Measurements from ENCODE around the gene RASSF5. TPM values are rescaled to one million over a fixed set of nuclear protein-coding genes. Genes with fewer than 3 reads are reported as not detected.

Gene RASSF5
- total RNA-seq, 2 experiments from 2014 or later, result 211 TPM

DNA sequence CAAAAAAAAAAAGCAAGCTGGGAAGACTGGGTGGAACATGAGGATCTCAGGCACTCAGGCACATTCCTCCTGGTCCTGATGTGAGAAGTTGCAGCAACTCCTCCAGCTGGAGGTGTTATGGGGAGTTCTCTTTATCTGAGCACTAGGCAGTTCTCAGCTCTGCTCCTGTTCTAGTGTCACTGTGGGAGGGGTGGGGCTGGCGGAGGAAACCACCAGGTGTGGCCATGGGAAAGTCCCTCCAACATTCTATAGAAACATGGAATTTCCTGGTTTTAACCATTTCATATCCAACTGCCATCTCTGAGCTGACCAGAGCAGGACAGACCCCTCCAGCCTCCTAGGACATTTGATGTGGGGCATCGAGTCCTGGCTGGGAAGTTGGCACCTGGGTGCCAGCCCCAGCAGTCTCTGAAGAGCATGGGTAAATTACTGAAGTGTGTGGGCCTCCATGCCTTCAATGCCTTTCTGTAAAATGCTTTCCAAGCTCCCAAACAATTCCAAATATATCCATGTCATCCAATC lies 37.9 kb upstream of the RASSF5 start:
- Mint-ChIP-seq H3K27ac (peak overlapping the region; percentile 98), H3K27me3 (no peaks in the 10 kb centered on the region), H3K9me3 (no peaks in the 10 kb centered on the region), H3K4me3 (peak overlapping the region; percentile 95), H3K36me3 (peaks cover 18% of the 10 kb centered on the region), H3K4me1 (peaks cover 78% of the 10 kb centered on the region)
- no peak for ATAC-seq (ENCODE audit: low read depth)
- no peak for DNase-seq
- POLR2A ChIA-PET, result interaction anchor here (1.1 to 2.6 kb wide), 8 partner anchors 10 to 99 kb away, joined by 3 to 11 read pairs (median 5); partner anchors contain the start of gene RASSF5

DNA sequence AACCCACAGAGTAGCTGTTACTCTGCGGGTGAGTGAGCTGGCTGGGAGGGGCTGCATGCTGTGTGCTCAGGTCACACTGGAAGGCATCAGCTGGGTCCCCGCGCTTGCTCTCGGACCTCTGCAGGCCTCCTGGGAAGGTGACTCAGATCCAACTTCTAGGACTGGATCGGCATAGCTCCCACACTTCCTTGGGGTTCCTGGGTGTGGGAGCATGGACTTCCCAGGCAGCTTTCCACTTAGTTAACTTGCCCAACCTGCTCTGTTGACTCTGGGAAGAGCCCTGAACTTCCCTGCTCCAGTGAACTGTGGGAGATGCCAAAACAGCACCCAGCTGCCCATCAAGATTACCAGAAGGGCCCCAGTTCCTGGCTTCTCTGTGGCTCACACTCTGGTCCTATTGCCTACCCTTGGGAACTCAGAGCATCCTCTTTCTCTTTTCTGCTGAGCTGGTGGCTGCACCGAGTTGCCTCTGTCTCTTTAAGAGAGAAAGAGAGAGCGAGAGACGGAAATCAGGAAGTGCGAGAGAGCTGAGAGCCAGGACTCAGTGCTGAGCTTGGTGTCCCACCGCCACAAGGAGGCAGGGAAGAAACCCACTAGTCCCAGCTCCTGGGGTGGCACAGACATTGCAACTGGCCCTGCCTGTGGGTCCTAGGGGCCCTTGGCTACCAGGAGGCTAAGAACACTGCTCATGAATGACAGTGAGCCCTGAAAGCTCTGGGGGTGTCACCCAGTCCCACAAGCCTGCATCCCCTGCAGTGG lies 37.2 kb upstream of the RASSF5 start, which contains the start of gene IKBKE:
TSS of gene IKBKE (plus strand) at position 544 of the 759 bp plus-strand sequence. CDS start 2,752 bp downstream, outside the sequence.
- POLR2A ChIA-PET, result interaction anchor here (1.1 to 2.6 kb wide), 15 partner anchors 9 to 142 kb away, joined by 3 to 11 read pairs (median 4); partner anchors contain the start of genes EIF2D and RASSF5
- Mint-ChIP-seq H3K9me3 (no peaks in the 10 kb centered on the region), H3K4me3 (peak within 1 kb of the TSS; percentile 95), H3K27ac (peak within 1 kb of the TSS; percentile 98), H3K27me3 (no peaks in the 10 kb centered on the region), H3K36me3 (peaks cover 18% of the 10 kb centered on the region), H3K4me1 (peaks cover 73% of the 10 kb centered on the region)
- ATAC-seq (ENCODE audit: low read depth) (peak; percentile 60), DNase-seq (peak; percentile 76)

DNA sequence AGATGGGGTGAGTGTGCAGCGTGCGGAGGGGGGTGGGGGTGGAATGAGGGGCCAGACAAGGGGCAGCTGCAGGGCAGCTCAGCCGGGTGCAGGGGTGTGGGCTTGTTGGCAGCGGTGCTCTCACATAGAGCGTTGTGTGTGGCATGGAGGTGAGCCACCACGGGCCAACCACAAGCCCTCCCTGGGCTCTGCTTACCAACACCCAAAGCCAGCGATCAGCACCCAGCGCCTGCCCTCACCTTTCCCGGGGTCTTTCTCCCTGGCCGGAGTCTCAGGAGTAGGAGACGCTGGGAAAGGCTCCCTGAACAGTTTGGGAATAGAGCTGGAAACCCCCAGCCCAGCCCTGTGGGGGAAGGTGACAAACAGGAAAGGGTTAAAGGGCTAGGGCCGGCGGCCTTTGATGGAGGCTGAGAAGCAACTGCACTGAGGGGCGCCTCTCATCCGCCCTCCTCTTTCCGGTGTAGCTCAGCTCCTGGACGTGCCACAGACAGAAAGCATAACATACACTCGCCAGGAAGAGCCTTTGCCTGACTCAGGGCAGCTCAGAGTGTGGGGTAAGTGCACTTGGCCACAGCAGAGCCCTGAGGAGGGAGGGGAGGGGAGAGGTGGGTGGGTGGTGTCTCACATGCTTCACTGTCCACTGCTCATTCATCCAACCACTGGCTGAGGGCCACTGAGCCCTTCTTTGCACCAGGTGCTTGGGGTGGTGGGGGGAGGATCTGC lies 36.5 kb upstream of the RASSF5 start:
- Mint-ChIP-seq H3K27ac (peak overlapping the region; percentile 98), H3K9me3 (no peaks in the 10 kb centered on the region), H3K4me3 (peak overlapping the region; percentile 95), H3K36me3 (peaks cover 24% of the 10 kb centered on the region), H3K4me1 (peaks cover 66% of the 10 kb centered on the region), H3K27me3 (no peaks in the 10 kb centered on the region)
- DNase-seq, result peak; percentile 78
- peak; percentile 72 for ATAC-seq (ENCODE audit: low read depth)
- POLR2A ChIA-PET, result interaction anchor here (0.6 to 2.6 kb wide), 16 partner anchors 9 to 144 kb away, joined by 3 to 11 read pairs (median 4); partner anchors contain the start of genes EIF2D and RASSF5

DNA sequence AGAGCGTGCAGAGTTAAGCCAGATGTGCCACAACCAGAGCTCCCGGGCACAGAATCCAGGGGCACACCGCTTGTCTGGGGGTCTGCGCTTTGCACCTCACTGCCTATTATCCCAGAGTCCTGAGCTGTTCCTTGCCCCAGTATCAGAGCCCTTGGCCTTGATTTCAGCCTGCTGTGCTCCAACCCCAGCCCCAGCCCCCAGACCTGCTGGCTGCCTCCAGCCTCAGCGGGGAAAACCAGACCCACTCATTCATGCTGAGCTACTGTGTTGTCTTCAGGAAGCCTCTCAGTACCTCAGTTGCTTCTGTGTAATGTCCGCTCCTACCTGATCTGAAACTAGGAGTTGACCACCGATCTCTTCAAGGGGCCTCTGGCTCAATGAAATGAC lies 35.9 kb upstream of the RASSF5 start:
- peaks cover 26% of the 10 kb centered on the region for H3K36me3 Mint-ChIP-seq
- peak overlapping the region; percentile 95 for H3K4me3 Mint-ChIP-seq

DNA sequence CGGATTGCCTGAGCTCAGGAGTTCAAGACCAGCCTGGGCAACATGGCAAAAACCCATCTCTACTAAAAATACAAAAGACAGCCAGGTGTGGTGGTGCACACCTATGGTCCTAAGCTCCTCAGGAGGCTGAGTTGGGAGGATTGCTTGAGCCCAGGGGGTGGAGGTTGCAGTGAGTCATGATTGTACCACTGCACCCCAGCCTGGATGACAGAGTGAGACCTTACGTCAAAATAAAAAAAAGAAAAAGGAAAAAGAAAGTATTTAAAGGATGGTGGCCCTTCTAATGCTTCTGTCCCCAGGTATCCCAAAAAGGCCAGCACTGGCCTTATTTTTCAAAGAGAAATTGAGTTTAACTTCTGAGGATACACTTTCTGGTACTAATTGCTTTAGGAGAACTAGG lies 35.3 kb upstream of the RASSF5 start:
- Mint-ChIP-seq H3K4me1 (peaks cover 57% of the 10 kb centered on the region), H3K36me3 (peaks cover 26% of the 10 kb centered on the region), H3K4me3 (peak overlapping the region; percentile 95), H3K9me3 (no peaks in the 10 kb centered on the region), H3K27me3 (no peaks in the 10 kb centered on the region), H3K27ac (peak overlapping the region; percentile 98)
- POLR2A ChIA-PET, result interaction anchor here (0.7 to 2.4 kb wide), 4 partner anchors 8 to 88 kb away, joined by 3 to 11 read pairs (median 6); no protein-coding TSS in a partner anchor
- DNase-seq (no peak), ATAC-seq (ENCODE audit: low read depth) (no peak)

More for the DNA sequence above, 35.9 kb upstream of the RASSF5 start:
- Mint-ChIP-seq H3K27me3 (no peaks in the 10 kb centered on the region), H3K27ac (peak overlapping the region; percentile 98), H3K9me3 (no peaks in the 10 kb centered on the region), H3K4me1 (peaks cover 63% of the 10 kb centered on the region)
- peak; percentile 56 for DNase-seq
- no peak for ATAC-seq (ENCODE audit: low read depth)
- POLR2A ChIA-PET, result interaction anchor here (0.7 to 2.6 kb wide), 13 partner anchors 8 to 141 kb away, joined by 3 to 11 read pairs (median 4); partner anchors contain the start of genes EIF2D and RASSF5

DNA sequence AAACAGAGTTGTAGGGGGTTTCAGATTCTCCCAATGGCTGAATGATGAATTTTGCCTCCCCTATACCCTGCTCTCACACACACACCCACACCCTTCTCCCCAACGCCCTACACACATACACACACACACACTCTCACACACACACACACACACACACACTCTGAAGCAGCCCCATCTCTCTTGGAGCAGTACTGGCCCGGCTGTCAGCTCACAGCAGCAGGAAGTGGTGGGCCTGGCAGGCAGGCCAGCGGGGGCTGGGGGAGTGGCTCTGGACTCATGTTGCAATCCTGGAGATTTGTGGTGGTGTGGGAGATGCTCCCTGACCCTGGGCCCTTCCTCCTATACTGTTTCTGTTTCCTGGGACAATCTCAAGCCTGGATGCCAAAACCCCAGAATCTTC lies 34.9 kb upstream of the RASSF5 start:
- H3K27me3 Mint-ChIP-seq, result no peaks in the 10 kb centered on the region
- peak overlapping the region; percentile 95 for H3K4me3 Mint-ChIP-seq
- DNase-seq (peak; percentile 53), ATAC-seq (ENCODE audit: low read depth) (peak; percentile 12)
- POLR2A ChIA-PET, result no interaction called here
- H3K9me3 Mint-ChIP-seq, result no peaks in the 10 kb centered on the region
- peak overlapping the region; percentile 98 for H3K27ac Mint-ChIP-seq
- peaks cover 26% of the 10 kb centered on the region for H3K36me3 Mint-ChIP-seq
- peaks cover 53% of the 10 kb centered on the region for H3K4me1 Mint-ChIP-seq

DNA sequence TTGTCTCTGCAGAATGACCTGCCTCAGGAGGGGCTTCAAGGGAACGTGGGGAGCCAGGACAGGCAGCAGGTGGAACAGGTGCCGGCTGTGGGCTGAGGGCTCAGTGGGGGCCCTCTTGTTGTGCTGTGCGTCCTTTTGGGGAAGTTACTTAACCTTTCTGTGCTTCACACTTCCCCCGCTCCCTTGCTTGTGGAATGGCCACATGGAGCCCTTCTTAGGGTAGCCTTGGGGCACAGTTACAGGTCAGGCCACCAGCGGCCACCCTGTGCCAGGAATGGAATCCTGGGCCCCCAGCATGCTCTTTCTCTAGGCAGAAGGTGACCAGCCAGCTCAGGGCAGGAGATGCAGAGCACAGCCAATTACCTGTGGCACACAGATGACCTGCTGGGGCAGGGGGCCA lies 34.4 kb upstream of the RASSF5 start:
- Mint-ChIP-seq H3K27ac (peak overlapping the region; percentile 98), H3K4me1 (peaks cover 48% of the 10 kb centered on the region), H3K4me3 (peak overlapping the region; percentile 95), H3K27me3 (no peaks in the 10 kb centered on the region), H3K9me3 (no peaks in the 10 kb centered on the region), H3K36me3 (peaks cover 26% of the 10 kb centered on the region)
- ATAC-seq (ENCODE audit: low read depth) (no peak), DNase-seq (no peak)
- POLR2A ChIA-PET, result no interaction called here

DNA sequence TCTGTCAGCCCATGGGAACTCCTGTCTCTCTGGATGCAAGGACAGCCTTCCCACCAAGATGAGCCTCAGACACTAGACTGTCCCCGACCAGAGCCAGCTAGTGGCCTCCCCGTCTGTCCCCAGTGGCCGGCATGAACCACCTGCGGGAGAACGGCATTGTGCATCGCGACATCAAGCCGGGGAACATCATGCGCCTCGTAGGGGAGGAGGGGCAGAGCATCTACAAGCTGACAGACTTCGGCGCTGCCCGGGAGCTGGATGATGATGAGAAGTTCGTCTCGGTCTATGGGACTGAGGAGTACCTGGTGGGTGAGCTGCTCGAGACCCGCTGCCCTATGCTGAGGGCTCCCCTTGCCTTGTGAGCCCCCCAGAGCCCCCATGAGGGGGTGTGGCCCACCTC lies 31.3 kb upstream of the RASSF5 start:
- Mint-ChIP-seq H3K36me3 (peaks cover 34% of the 10 kb centered on the region), H3K27me3 (no peaks in the 10 kb centered on the region), H3K4me3 (no peak overlapping the region), H3K27ac (peak overlapping the region; percentile 38), H3K9me3 (no peaks in the 10 kb centered on the region), H3K4me1 (peaks cover 30% of the 10 kb centered on the region)
- no peak for DNase-seq
- no peak for ATAC-seq (ENCODE audit: low read depth)
- POLR2A ChIA-PET, result interaction anchor here (0.6 kb wide), 1 partner anchor 9 kb away, joined by 3 read pairs; no protein-coding TSS in a partner anchor

DNA sequence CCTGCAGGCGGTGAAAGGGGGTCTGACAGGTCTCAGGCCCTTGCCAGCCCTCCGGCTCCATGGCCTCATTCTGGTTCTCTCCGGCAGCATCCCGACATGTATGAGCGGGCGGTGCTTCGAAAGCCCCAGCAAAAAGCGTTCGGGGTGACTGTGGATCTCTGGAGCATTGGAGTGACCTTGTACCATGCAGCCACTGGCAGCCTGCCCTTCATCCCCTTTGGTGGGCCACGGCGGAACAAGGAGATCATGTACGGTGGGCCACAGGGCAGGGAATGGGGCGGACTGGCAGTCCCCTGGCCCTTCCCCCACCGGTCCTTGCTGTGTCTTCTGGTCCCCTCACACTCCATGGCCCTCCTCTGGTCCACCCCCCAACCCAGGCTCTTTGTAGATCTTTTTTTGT lies 30.7 kb upstream of the RASSF5 start:
- POLR2A ChIA-PET, result no interaction called here
- Mint-ChIP-seq H3K27ac (no peak overlapping the region), H3K4me3 (no peak overlapping the region), H3K36me3 (peaks cover 33% of the 10 kb centered on the region), H3K27me3 (no peaks in the 10 kb centered on the region), H3K4me1 (peaks cover 27% of the 10 kb centered on the region), H3K9me3 (no peaks in the 10 kb centered on the region)
- ATAC-seq (ENCODE audit: low read depth) (no peak), DNase-seq (no peak)

DNA sequence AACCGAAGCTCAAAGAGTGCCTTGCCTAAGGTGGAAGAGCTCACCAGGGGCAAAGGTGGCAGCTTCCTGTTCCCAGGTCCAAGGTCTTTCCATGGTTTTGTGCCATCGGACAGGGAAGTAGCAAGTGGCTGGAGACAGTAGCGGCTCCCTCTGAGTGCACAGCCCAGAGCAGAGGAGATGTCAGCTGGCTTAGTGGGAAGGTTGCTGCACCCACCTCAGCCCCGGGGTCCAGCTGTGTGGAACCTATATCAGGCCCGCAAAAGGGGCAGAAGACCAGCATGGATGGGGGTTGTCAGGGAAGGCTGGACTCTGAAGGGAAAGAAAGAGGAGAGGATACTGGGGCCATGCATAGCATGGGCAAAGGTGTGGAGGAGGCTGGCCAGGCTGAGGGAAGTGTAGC lies 30.2 kb upstream of the RASSF5 start:
- DNase-seq (no peak), ATAC-seq (ENCODE audit: low read depth) (no peak)
- no peaks in the 10 kb centered on the region for H3K27me3 Mint-ChIP-seq
- no peak overlapping the region for H3K27ac Mint-ChIP-seq
- H3K9me3 Mint-ChIP-seq, result no peaks in the 10 kb centered on the region
- H3K36me3 Mint-ChIP-seq, result peaks cover 32% of the 10 kb centered on the region
- H3K4me3 Mint-ChIP-seq, result no peak overlapping the region
- H3K4me1 Mint-ChIP-seq, result peaks cover 22% of the 10 kb centered on the region
- POLR2A ChIA-PET, result no interaction called here

DNA sequence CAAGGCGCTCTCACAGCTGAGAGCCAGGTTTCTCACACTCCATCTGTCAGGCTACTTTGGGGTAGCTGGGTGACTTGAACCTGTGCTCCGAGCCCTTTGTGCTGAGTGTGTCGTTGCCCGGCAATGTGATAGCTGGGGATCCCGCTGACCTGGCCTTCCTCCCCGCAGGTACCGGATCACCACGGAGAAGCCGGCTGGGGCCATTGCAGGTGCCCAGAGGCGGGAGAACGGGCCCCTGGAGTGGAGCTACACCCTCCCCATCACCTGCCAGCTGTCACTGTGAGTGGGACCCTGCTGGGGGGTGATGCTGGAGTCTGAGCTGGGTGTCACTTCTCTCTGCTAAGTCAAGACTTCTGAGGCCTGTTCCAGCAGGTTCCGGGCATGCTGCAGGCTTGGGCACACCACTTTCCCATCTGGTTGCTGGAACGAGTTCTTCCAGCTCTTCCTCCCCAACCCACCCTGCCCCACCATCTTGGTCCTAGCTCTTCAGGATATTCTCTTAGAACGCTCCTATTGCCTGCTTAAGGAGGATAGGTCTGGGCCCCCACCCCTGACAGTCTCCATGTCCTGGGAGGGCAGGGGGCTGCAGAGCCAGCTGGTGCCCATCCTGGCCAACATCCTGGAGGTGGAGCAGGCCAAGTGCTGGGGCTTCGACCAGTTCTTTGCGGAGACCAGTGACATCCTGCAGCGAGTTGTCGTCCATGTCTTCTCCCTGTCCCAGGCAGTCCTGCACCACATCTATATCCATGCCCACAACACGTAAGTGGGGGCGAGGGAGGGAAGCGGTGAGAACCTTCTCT lies 29.6 kb upstream of the RASSF5 start:
- peaks cover 31% of the 10 kb centered on the region for H3K36me3 Mint-ChIP-seq
- H3K9me3 Mint-ChIP-seq, result no peaks in the 10 kb centered on the region
- DNase-seq (no peak), ATAC-seq (ENCODE audit: low read depth) (no peak)
- no peak overlapping the region for H3K4me3 Mint-ChIP-seq
- no peaks in the 10 kb centered on the region for H3K27me3 Mint-ChIP-seq
- POLR2A ChIA-PET, result no interaction called here
- no peak overlapping the region for H3K27ac Mint-ChIP-seq
- peaks cover 16% of the 10 kb centered on the region for H3K4me1 Mint-ChIP-seq

DNA sequence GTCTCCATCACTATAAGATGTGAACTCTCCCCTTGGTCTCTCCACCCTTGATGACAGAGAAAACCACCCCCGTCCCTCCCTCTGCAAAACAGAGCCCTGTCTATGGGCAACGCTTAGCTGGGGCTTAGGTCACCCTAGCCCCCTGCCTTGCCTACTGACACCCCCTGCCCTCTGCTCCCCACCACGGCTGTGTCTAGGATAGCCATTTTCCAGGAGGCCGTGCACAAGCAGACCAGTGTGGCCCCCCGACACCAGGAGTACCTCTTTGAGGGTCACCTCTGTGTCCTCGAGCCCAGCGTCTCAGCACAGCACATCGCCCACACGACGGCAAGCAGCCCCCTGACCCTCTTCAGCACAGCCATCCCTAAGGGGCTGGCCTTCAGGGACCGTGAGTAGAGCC lies 28.6 kb upstream of the RASSF5 start:
- Mint-ChIP-seq H3K27me3 (no peaks in the 10 kb centered on the region), H3K4me3 (no peak overlapping the region), H3K9me3 (no peaks in the 10 kb centered on the region), H3K27ac (peak overlapping the region; percentile 32), H3K36me3 (peaks cover 27% of the 10 kb centered on the region), H3K4me1 (peaks cover 10% of the 10 kb centered on the region)
- POLR2A ChIA-PET, result interaction anchor here (0.5 to 1.7 kb wide), 4 partner anchors 8 to 16 kb away, joined by 4 to 11 read pairs (median 5); partner anchors contain the start of gene IKBKE
- ATAC-seq (ENCODE audit: low read depth), result no peak
- DNase-seq, result no peak
